NCI-H460 (cell line): ENCODE measurements around the gene PRSS27. TPM values are rescaled to one million over a fixed set of nuclear protein-coding genes. Genes with fewer than 3 reads are reported as not detected.

Experiments used
- DNase-seq: peaks from one replicate; pipeline ENCODE4 v3.0.0-alpha.2; 2016; ENCODE audit warnings: low read depth; ENCODE audit errors: extremely low read depth
- polyA plus RNA-seq: library from polyadenylated mRNA; depleted of rRNA; stranded (reverse); fragments of >200 nt; gene quantifications from 2 replicates; pipeline ENCODE4 v1.2.3, GENCODE V29; 2014; cell fraction: nucleus; rRNA removed
- total RNA-seq: library from RNA; depleted of rRNA; stranded (reverse); fragments of >200 nt; shearing (Covaris generic); gene quantifications from 2 replicates; pipeline ENCODE4 v1.2.3, GENCODE V29; 2014; rRNA removed

The PRSS27 gene
- total RNA-seq, result 3.0 and 3.8 TPM in 2 replicates
- polyA plus RNA-seq, result 3.7 and 5.7 TPM in 2 replicates

DNA sequence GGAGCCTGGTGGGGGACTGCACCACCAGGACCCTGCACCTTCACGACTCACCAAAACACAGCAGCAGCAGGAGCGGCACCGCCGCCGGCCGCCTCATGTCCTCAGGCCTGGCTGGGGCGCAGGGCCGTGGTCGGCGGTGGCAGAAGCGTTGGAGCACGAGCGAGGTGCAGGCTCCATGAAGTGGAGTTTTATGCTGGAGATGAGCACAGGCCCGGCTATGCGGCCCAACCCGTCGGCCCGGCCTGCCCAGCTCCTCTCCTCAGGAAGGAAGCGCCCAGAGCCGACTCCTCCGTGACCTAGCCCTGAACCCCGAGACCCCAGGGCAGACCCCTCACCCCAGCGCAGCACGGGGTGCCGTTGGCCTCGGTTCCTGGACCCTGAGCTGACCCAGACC is at the start of gene PRSS27:
PRSS27 (minus strand) TSS at position 161 of the 394 bp plus-strand sequence; CDS start at position 97, 64 bp downstream.
- DNase-seq, result no peak

DNA sequence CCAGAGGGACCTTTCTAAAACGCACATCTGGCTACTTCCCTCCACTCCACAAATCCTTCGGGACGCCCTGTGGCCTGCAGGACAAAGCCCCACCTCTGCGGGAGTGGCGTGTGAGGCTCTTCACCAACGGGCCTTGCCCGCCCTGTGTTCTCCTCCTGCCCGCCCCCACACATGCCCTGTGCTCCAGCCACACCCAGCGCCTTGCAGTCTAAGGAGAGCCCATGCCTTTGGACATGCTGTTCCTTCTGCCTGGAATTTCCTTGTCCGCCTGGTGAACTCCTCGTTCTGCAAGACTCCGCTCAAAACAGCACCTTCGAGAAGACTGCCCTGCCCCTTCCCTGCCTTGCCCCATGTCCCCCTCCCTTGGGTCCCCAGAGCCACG is 49.6 kb upstream of the PRSS27 start:
- DNase-seq, result no peak

DNA sequence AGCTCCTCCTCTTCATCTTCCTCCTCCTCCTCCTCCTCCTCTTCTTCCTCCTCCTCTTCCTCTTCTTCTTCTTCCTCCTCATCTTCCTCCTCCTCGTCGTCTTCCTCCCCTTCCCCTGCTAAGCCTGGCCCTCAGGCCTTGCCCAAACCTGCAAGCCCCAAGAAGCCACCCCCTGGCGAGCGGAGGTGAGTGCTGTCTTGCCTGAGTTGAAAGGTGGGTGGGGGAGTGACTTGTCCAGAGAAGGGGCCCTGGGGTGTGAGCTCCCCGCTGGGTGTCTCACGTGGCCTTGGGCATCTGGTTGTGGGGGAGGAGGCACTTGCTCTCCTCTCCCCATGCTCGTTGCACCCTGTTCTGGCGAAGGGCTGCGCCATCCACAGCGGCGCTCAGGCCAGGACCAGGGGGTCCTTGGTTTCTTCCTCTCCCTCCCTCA is 49.1 kb upstream of the PRSS27 start:
- DNase-seq, result no peak

DNA sequence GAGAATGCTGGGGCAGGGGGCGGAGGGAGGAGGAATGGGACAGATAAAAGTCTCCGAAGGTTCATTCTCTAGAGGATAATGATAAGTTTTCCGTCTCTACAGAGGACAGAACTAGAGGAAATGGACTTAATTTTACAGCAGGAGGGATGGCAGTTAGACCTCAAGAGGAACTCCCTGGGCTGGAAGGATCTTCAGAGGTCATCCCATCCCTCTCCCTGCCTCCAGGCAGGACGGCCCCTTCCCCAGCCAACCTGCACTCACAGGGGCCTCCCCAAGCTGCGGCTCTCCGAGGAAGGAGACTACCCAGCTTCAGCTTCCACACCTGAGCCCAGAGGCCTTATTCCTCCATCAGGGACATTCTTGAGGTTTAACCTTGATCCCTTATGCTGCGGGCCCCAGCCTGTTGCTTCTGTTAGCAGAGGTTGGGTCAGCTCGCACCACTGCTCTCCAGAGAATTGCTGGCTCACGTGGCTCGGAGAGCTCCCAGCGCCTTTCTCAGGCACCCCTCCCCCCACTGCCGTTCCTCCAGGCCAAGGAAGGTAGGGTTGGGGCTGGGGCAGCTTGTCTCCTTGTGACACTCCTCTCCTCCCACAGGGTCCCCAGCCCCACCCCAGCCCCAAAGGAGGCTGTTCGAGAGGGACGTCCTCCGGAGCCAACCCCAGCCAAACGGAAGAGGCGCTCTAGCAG is 48.5 kb upstream of the PRSS27 start:
- no peak for DNase-seq

DNA sequence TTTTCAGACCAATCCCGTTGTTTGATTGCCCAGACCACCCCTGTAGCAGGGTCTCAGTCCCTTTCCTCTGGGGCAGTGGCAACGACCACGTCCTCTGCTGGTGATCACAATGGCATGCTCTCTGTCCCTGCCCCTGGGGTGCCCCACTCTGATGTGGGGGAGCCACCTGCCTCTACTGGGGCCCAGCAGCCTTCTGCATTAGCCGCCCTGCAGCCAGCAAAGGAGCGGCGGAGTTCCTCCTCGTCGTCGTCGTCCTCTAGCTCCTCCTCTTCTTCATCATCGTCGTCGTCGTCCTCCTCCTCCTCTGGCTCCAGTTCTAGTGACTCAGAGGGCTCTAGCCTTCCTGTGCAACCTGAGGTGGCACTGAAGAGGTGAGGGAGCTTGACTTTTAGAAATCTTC is 47.9 kb upstream of the PRSS27 start:
- DNase-seq, result no peak

DNA sequence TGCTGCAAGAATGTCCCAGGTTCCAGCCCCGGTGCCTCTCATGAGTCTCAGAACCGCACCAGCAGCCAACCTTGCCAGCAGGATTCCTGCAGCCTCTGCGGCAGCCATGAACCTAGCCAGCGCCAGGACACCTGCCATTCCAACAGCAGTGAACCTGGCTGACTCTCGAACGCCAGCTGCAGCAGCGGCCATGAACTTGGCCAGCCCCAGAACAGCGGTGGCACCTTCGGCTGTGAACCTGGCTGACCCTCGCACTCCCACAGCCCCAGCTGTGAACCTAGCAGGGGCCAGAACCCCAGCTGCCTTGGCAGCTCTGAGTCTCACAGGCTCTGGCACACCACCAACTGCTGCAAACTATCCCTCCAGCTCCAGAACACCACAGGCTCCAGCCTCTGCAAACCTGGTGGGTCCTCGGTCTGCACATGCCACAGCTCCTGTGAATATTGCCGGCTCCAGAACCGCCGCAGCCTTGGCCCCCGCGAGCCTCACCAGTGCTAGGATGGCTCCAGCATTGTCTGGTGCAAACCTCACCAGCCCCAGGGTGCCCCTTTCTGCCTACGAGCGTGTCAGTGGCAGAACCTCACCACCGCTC is 47.2 kb upstream of the PRSS27 start:
- no peak for DNase-seq

DNA sequence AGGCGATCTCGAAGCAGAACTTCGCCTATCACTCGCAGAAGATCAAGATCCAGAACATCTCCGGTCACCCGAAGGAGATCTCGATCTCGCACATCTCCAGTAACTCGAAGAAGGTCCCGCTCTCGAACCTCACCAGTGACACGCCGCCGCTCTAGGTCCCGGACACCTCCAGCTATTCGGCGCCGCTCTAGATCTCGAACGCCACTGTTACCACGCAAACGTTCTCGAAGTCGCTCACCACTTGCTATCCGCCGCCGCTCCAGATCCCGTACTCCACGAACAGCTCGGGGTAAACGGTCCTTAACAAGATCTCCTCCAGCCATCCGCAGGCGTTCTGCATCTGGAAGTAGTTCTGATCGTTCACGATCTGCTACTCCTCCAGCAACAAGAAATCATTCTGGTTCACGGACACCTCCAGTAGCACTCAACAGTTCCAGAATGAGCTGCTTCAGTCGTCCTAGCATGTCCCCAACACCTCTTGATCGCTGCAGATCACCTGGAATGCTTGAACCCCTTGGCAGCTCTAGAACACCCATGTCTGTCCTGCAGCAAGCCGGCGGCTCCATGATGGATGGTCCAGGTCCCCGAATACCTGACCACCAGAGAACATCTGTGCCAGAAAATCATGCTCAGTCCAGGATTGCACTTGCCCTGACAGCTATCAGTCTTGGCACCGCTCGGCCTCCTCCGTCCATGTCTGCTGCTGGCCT is 46.6 kb upstream of the PRSS27 start:
- DNase-seq, result no peak

DNA sequence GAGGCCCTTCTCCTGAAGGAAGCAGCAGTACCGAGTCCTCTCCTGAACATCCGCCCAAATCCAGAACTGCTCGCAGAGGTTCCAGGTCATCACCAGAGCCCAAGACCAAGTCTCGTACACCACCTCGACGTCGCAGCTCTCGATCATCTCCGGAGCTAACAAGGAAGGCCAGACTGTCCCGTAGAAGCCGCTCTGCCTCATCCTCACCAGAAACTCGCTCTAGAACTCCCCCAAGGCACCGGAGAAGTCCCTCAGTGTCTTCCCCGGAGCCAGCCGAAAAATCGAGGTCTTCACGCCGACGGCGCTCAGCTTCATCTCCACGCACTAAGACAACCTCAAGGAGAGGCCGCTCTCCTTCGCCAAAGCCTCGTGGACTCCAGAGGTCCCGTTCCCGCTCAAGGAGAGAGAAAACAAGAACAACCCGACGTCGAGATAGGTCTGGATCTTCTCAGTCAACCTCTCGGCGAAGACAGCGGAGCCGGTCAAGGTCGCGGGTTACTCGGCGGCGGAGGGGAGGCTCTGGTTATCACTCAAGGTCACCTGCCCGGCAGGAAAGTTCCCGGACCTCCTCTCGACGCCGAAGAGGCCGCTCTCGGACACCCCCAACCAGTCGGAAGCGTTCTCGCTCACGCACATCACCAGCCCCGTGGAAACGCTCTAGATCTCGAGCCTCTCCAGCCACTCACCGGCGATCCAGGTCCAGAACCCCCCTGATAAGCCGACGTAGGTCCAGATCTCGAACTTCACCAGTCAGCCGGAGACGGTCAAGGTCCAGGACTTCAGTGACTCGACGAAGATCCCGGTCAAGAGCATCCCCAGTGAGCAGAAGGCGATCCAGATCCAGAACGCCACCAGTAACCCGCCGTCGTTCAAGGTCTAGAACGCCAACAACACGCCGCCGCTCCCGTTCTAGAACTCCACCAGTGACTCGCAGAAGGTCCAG is 45.7 kb upstream of the PRSS27 start:
- no peak for DNase-seq

DNA sequence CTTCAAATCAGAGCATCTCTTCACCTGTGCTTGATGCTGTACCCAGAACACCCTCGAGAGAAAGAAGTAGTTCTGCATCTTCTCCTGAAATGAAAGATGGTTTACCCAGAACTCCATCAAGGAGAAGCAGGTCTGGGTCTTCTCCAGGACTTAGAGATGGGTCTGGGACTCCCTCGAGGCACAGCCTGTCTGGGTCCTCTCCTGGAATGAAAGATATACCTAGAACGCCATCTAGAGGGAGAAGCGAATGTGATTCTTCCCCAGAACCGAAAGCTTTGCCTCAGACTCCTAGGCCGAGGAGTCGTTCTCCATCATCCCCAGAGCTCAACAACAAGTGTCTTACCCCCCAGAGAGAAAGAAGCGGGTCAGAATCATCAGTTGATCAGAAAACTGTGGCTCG is 44.7 kb upstream of the PRSS27 start:
- no peak for DNase-seq

DNA sequence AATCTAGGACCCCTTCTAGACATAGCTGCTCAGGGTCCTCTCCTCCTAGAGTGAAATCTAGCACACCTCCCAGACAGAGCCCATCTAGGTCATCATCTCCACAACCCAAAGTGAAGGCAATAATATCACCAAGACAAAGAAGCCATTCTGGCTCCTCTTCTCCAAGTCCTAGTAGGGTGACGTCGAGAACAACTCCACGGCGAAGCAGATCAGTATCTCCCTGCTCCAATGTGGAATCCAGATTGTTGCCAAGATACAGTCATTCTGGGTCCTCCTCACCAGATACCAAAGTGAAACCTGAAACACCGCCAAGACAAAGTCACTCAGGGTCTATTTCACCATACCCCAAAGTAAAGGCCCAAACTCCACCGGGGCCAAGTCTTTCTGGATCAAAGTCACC is 43.1 kb upstream of the PRSS27 start:
- no peak for DNase-seq

DNA sequence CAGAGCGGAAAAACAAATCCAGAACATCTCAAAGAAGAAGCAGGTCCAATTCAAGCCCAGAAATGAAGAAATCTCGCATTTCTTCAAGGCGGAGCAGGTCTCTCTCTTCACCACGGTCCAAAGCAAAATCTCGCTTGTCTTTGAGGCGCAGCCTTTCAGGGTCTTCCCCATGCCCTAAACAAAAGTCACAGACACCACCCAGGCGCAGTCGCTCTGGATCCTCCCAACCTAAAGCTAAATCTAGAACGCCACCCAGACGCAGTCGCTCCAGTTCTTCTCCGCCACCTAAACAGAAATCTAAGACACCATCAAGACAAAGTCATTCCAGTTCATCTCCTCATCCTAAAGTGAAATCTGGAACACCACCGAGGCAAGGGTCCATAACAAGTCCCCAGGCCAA is 42.7 kb upstream of the PRSS27 start:
- no peak for DNase-seq

DNA sequence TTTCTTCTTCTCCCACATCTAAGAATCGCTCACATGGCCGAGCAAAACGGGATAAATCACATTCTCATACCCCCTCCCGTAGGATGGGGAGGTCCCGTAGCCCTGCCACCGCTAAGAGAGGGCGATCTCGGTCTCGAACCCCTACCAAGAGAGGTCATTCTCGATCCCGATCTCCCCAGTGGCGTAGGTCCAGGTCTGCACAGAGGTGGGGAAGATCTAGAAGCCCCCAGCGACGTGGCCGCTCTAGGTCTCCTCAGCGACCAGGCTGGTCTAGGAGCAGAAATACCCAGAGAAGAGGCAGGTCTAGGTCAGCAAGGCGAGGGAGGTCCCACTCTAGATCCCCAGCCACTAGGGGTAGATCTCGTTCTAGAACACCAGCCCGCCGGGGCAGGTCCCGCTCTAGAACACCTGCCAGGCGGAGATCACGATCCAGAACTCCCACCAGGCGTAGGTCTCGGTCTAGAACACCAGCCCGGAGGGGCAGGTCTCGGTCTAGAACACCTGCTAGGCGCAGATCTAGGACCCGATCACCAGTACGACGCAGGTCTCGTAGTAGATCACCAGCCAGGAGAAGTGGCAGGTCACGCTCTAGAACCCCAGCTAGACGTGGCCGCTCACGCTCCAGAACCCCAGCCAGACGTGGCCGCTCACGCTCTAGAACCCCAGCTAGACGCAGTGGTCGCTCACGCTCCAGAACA is 42.0 kb upstream of the PRSS27 start:
- no peak for DNase-seq

DNA sequence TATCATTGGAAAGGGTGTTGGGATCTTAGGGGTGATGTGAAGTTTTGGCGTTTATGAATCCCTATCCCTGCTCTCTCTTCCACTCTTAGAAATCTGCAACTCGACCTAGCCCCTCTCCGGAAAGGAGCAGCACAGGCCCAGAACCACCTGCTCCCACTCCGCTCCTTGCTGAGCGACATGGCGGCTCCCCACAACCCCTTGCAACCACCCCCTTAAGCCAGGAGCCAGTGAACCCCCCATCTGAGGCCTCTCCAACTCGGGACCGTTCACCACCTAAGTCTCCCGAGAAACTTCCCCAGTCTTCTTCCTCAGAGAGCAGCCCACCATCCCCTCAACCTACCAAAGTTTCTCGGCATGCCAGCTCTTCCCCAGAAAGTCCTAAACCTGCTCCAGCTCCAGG is 41.4 kb upstream of the PRSS27 start:
- DNase-seq, result no peak

DNA sequence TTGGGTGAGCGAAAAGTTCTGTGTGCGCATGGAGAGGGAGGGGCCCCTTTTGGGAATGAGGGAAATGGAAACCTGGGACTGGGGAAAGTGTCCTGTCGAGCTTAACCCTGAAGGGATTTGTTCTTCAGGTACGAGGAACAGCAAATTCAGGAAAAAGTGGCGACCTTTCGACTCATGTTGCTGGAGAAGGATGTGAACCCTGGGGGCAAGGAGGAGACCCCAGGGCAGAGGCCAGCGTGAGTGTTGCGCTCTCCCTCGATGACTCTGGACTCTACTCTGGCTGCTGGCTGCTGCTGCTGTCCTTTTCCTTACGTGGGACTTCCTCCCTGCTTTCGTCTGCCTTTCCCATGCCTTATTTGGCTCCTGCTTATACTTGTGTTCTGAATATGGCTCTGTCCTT is 37.3 kb upstream of the PRSS27 start:
- DNase-seq, result no peak

DNA sequence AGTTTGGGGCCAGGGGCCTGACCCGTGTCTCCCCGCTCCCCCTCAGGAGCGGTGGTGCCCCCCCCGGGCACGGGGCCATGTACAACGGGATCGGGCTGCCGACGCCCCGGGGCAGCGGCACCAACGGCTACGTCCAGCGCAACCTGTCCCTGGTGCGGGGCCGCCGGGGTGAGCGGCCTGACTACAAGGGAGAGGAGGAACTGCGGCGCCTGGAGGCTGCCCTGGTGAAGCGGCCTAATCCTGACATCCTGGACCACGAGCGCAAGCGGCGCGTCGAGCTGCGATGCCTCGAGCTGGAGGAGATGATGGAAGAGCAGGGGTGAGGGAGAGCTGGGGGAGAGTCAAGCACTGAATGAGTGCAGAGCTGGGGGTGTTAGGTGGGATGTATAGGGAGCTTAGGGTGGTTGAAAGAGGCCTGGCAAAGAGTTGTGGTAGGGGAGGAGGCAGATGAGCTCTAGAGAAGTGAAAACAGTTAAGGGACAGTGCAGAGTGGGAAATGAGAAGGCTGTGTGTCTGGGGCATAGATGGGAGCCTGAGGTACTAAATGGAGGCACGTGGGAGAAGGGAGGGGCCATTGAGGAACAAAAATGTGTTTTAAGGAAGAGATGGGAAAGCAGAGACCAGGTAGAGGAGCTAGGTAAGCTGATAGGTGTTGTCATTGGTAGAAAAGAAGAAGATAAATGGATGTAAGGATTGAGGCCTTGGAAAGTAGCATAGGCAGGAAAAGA is 36.4 kb upstream of the PRSS27 start:
- DNase-seq, result no peak

DNA sequence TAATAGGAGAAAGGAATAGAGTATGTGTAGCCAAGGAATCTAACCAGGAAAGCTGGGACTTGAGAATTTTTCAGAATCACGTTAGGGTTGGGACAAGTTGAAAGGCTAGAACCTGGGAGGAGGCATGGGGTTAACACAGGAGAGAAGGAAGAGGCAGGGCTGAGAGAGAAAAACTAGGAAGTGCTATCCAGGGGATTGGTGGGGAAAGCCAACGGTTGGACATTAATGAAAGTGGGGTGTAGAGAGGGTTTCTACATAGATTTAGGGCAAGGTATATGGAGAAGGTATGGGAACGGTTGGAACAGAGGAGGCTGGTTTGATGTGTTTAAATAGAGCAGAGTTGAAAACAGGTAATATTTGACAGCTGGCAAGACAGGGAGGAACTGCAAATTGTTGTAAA is 35.1 kb upstream of the PRSS27 start:
- no peak for DNase-seq

DNA sequence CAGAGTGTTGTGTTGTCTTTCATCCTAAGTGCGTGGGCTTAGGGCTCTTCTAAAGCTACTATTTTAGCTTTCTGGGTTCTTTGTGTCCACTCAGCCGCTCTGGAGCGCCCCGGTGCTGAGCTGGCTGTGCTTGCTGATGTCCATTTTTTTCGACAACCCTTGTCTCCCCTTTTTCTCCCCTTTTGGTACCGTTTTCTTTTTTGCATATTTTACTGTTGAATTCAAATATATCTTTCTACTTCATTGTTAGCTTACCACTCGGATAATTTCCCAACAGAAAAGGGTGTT is 33.7 kb upstream of the PRSS27 start:
- no peak for DNase-seq

DNA sequence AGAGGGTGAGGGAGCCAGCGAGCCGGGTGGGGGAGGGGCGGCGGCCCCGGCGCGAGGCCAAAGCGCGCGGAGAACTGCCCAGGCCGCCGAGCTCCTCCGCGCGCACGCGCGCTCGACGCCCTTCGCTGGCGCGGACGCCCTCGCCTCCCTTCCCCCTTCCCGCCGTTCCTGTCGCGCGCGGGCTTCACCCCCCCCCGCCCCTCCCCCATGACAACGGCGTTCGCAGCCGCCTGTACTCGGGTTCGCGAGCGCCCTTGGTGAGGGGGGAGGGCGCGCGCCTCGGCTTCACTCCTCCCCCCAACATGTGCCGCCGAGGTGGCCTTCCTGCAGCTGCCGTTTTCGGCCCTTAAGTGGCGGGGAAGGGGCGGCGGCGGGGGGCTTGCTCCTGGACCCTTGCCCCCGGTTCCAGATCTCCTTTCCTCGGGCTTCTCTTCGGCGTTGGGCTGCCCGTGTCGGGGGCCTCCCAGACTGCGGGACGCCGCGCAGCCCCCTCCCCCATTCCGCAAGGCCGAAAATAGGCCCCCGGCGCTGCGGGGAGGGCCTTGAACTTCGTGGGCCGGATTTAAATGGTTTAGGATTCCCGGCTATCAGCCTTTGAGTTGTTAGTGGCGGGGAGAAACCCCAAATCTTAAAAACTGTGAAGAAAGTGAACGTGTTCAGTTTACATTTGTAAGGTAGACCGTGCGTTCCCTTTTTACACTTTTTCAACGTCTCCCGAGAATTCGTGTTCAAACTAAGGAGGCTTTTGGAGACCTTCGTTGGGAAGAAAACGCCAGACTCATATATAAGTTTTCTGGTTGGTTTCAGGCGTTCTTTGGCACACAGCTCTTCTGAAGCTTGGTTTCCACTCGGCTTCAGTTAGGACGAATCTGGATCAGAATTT is 33.1 kb upstream of the PRSS27 start:
- peak; percentile 73 for DNase-seq
